ENCODE data around the gene NR1H2.
"Not testable (repeated sequence)": the region's sequence is repeated elsewhere in the genome, so short reads cannot be mapped to it uniquely, and the experiment has no call there.

Gene NR1H2

DNA sequence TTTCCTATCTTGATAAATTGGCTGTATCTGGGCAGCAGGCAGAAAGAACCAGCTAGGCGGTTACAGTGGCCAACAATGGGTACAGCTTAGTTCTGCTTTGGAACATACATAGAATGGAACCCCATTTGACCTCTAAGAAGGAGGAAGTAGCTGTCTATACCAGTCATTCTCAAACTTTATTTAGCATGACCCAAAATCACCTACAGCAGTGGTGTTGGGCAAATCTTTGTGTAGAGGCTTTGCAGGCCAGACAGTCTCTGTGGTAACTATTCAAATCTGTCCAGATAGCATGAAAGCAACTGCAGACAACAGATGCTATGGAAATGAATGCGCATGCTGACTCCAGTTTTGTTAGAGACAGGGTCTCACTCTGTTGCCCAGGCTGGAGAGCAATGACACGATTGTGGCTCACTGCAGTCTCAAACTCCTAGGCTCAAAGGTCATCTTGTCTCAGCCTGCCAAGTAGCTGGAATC, 35.1 kb upstream of the NR1H2 start:
- in situ Hi-C loops (cut with HindIII; ENCODE audit: low sequenced_read_pairs), result no loop called here

DNA sequence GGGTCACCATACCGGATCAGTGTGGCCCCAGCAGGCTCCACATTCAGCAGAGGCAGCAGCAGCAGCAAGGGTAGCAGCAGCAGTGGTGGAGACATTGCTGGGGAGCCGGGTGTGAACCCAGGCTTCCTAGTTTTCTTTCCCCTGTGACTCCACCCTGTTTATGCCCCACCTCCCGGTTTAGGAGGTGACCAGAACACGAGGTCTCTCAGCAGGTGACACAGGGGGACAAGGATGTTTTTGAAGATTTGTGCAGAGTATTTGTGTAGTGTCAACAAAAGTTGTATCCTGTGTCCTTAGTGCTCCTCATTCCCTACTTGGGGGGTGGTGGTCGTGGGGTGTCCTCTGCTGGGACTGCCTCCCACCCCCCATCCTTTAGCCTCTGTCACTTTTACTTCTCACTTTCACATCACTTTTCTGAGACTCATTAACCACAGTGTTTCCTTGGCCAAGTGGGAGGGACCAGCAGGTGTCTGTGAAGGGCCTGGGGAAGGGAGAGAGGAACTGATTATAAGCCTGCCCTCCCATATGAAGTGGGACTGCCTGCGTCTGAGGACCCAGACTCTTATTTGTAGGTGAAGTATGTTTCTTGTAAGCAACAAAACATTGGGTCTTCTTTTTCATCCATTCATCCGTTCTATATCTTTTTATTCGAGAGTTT, 31.5 kb upstream of the NR1H2 start:
- in situ Hi-C loops (cut with HindIII; ENCODE audit: low sequenced_read_pairs), result no loop called here

DNA sequence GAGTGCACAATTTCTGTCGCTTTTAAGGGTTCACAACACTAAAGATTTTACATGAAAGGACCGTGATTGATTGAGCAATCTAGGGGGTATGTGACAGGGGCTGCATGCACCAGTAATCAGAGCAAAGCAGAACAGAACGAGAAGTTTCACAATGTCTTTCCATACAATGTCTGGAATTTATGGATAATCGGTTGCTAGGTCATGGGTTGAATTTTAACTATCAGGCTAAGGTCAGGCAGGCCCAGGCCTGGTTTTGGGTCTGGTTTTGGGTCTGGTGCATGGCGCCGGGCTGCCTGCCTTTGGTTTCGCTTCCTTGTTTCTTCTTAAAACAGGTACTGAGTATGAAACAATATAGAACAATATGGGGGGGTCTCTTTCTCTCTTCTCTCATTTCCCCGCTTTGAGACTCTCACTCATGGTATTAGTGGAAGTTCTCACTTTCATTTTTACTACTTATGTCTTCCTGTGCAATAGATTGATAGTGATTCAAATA, 29.1 kb upstream of the NR1H2 start:
- in situ Hi-C loops (cut with HindIII; ENCODE audit: low sequenced_read_pairs), result not testable (repeated sequence)

GRCh38 chr19:50349277-50350057, 26.8 kb upstream of the NR1H2 start:
- in situ Hi-C loops (cut with HindIII; ENCODE audit: low sequenced_read_pairs), result loop anchor here (10.0 kb wide), 1 partner anchor 125 kb away; the partner anchor contains the start of genes EMC10 and GARIN5A

DNA sequence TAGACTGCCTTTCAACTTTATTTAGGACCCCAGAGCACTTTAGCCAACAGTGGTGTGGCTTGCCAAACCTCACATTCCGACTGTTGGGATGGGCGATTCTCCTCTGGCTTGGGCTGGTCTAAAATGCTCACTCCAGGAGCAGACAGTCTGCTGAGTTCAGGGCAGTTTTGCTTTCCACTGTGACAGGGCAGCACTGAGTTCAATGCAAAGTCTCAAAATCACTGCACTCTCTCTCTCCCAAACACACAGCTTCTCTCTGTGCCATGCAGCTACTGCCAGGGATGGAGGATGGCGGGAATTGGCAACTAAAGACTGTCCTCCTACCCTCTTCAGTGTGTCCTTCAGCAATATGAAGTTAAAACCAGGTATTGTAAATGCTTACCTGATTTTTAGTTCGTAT, 24.0 kb upstream of the NR1H2 start:
- in situ Hi-C loops (cut with HindIII; ENCODE audit: low sequenced_read_pairs), result loop anchor here (10.0 kb wide), 1 partner anchor 123 kb away; the partner anchor contains the start of genes EMC10 and GARIN5A

DNA sequence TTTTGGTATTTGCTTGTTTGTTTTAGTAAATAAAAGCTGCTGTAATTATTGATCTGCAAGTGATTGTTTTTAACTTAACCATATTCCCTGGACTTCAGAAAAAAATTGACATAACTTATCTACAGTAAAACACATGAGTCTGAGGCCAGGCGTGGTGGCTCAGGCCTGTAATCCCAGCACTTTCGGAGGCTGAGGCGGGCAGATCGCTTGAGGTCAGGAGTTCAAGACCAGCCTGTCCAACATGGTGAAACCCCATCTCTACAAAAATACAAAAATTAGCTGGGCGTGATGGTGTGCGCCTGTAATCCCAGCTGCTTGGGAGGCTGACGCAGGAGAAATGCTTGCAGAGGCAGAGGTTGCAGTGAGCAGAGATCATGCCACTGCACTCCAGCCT, 22.8 kb upstream of the NR1H2 start:
- in situ Hi-C loops (cut with HindIII; ENCODE audit: low sequenced_read_pairs), result loop anchor here (10.0 kb wide), 1 partner anchor 121 kb away; the partner anchor contains the start of genes EMC10 and GARIN5A

DNA sequence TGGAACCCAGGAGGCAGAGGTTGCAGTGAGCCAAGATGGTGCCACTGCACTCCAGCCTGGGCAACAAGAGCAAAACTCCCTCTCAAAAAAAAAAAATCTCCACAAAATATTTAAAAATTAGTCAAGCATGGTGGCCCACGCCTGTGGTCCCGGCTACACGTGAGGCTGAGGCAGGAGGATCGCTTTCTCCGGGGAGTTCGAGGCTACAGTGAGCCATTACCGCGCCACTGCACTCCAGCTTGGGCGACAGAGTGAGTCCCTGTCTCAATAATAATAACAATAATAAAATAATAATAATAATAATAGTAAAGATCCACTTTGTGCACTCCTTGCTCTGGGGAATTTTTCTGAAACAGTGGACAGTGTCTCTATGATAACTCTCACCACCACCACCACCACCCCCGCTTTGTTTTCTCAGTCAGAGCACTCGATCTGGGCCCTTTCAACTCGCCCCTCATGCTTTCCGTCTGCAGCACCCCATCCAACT, 19.5 kb upstream of the NR1H2 start:
- in situ Hi-C loops (cut with HindIII; ENCODE audit: low sequenced_read_pairs), result loop anchor here (10.0 kb wide), 1 partner anchor 118 kb away; the partner anchor contains the start of genes EMC10 and GARIN5A

DNA sequence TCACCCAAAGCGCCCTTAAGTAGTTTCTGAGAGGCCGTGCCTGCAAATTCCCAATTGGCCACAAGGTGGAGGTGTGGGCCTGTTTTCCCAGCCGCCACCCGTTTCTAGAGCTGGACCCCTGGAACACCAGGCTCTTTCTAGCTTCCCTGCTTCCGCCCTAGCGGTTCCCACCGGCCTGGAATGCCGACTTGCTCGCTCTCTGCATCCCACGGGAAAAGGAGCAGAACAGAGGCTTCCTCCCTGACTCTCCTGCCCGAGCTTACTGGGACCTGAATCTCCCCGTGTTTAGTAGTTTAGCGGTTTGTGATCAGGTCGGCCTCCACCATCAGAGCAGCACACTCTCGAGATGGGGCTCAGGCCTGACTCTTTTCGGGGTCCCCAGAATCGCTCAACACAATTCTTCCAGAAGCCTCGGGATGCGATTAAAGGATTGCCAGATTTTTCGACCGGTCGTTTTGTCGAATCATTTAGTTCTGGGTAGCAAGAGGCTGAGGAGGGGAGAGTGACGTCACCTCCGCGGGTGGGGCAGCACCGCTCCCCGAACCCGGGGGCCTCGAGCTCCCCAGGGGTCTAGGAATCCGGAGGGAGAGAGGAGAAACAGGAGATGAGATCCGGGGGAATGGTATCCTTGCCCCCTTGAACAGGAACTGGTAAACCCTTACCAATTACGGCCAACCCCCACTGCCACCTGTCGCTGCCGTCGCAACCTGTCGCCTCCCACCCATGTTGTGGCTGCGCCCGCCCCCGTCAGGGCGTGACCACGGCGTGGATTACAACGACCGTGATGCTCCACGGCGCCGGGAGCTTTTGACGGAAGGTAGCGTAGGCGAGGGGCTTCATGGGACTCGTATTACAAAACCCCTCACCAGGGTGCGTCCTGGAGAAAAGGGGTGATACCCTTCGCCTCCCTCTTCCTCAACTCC, 18.8 kb upstream of the NR1H2 start:
- in situ Hi-C loops (cut with HindIII; ENCODE audit: low sequenced_read_pairs), result loop anchor here (10.0 kb wide), 1 partner anchor 117 kb away; the partner anchor contains the start of genes EMC10 and GARIN5A

- in situ Hi-C loops (cut with HindIII; ENCODE audit: low sequenced_read_pairs), result loop anchor here (10.0 kb wide), 1 partner anchor 116 kb away; the partner anchor contains the start of genes EMC10 and GARIN5A
Observed at GRCh38 chr19:50358483-50359327, 17.6 kb upstream of the NR1H2 start.

- in situ Hi-C loops (cut with HindIII; ENCODE audit: low sequenced_read_pairs), result loop anchor here (10.0 kb wide), 1 partner anchor 115 kb away; the partner anchor contains the start of genes EMC10 and GARIN5A
Observed at GRCh38 chr19:50359328-50359818, 16.9 kb upstream of the NR1H2 start.

- in situ Hi-C loops (cut with HindIII; ENCODE audit: low sequenced_read_pairs), result no loop called here
Observed at GRCh38 chr19:50361290-50362029, 14.8 kb upstream of the NR1H2 start.

DNA sequence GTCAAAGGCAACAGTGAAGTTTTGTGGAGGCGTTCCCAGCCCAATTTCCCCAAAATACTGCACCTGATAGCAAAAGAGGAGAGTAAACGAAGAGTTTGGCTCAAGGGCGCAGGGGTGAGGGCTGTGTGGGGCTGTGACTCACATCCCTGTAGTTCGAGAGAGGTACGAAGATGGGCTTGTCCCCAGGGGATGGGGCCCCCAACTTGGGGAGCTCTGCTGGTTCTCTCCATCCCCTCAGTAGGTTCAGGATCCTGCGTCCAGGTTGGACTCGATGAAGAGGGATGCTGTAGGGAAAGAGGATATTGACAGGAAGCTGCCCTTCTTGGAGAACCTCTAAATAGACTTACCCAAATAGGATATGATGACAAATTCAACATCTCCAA, 14.2 kb upstream of the NR1H2 start:
- in situ Hi-C loops (cut with HindIII; ENCODE audit: low sequenced_read_pairs), result no loop called here

- in situ Hi-C loops (cut with HindIII; ENCODE audit: low sequenced_read_pairs), result no loop called here
Observed at GRCh38 chr19:50362656-50363424, 13.4 kb upstream of the NR1H2 start.

- in situ Hi-C loops (cut with HindIII; ENCODE audit: low sequenced_read_pairs), result no loop called here
Observed at GRCh38 chr19:50365434-50366306, 10.6 kb upstream of the NR1H2 start, which contains the start of gene NAPSA. TSS of gene NAPSA (minus strand) at chr19:50365639. CDS start at chr19:50365621, 18 bp downstream.

DNA sequence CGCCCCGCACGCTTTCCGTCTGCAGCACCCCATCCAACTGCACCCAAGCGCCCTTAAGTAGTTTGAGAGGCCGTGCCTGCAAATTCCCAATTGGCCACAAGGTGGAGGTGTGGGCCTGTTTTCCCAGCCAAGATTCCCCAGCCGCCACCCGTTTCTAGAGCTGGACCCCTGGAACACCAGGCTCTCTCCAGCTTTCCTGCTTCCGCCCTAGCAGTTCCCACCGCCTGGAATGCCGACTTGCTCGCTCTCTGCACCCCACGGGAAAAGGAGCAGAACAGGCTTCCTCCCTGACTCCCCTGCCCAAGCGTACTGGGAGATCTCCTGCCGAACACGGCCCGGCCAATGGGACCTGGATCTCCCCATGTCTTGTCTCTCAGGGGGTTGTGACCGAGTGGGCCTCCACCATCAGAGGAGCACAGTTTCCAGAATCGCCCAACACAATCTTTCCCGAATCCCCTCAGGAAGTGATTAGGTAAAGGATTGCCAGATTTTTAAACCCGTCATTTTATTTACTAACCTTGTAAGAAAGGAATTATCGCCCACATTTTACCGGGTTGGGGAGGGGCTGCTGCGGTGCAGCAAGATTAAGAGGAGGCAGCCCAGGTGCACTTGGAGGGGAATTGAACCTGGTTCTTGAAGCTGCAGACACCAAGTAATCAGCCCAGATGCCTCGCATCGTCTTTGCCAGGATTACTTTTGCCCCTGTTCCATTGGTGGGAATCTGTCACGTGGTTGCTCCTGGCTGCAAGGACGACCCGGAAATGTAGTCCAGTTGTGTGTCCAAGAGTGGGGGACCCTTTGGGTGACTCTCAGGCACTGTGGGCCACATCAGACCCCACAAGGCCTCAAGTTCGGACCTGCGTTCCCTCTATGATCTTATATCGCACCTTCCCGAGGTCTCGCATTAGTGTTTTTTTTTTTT, 7.3 kb upstream of the NR1H2 start:
- in situ Hi-C loops (cut with HindIII; ENCODE audit: low sequenced_read_pairs), result no loop called here
